Neutrophil (primary cell): Measurements from ENCODE around the gene DGKG.

Experiments used
- H3K27ac ChIP-seq: fragments of 200-600 bp; sonication (generic); 2 replicates; pipeline ENCODE4 v1.5.1; 2016; ENCODE audit warnings: mild to moderate bottlenecking, moderate library complexity
- H3K27me3 ChIP-seq: fragments of 200-600 bp; sonication (generic); 2 replicates; pipeline ENCODE4 v1.6.0; 2016; ENCODE audit warnings: mild to moderate bottlenecking
- H3K36me3 ChIP-seq: fragments of 200-600 bp; sonication (generic); 2 replicates; pipeline ENCODE4 v1.5.1; 2017
- H3K4me1 ChIP-seq, 2 experiments: fragments of 200-600 bp in 1 of 2; sonication (generic) in 1 of 2; 1 replicate in 1 of 2; 2 replicates in 1 of 2; pipeline versions ENCODE4 v1.5.1 to v1.6.1; 2013 to 2016; ENCODE audit warnings: low read depth in 1 of 2, low read length in 1 of 2, mild to moderate bottlenecking in 1 of 2, moderate library complexity in 1 of 2; ENCODE audit not compliant: control insufficient read depth in 1 of 2, insufficient read depth in 1 of 2
- H3K4me3 ChIP-seq, 2 experiments: fragments of 200-600 bp in 1 of 2; sonication (generic) in 1 of 2; 1 replicate in 1 of 2; 2 replicates in 1 of 2; pipeline ENCODE4 v1.5.1; 2013 to 2016; ENCODE audit warnings: low read depth in 1 of 2, low read length in 1 of 2, mild to moderate bottlenecking in 1 of 2, moderate library complexity in 1 of 2
- H3K9me3 ChIP-seq: fragments of 200-600 bp; sonication (generic); 2 replicates; pipeline ENCODE4 v1.5.1; 2016
- CTCF ChIP-seq: fragments of 200-600 bp; sonication (generic); IDR thresholded peaks from 2 replicates; pipeline ENCODE4 v1.5.1; 2016; ENCODE audit warnings: antibody characterized with exemption

Gene DGKG

DNA sequence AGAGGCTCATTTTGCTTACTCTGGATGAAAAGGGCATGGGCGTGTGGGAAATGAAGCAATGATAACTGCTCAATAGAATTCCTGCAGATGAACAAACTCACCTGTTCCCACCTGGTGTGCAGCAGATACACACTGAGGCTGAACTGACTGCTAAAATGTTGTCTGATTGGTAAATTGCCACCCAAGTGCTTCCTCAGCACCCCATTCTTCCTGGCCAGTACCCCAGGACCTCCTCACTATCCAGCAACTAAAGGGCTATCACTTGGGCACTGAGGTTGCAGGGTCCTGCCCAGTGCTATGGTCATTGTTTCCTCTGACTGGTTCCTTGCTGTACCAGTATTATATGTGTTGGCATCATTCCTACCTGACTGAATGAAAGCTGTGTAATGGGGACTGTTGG, 38.0 kb upstream of the DGKG start:
- Histone ChIP-seq H3K27me3 (no peaks in the 10 kb centered on the region), H3K9me3 (no peaks in the 10 kb centered on the region), H3K36me3 (no peaks in the 10 kb centered on the region), H3K4me3 (no peak overlapping the region), H3K27ac (no peak overlapping the region), H3K4me1 (peaks cover 0 to 3% of the 10 kb centered on the region in 2 experiments)
- TF ChIP-seq CTCF = no peak

DNA sequence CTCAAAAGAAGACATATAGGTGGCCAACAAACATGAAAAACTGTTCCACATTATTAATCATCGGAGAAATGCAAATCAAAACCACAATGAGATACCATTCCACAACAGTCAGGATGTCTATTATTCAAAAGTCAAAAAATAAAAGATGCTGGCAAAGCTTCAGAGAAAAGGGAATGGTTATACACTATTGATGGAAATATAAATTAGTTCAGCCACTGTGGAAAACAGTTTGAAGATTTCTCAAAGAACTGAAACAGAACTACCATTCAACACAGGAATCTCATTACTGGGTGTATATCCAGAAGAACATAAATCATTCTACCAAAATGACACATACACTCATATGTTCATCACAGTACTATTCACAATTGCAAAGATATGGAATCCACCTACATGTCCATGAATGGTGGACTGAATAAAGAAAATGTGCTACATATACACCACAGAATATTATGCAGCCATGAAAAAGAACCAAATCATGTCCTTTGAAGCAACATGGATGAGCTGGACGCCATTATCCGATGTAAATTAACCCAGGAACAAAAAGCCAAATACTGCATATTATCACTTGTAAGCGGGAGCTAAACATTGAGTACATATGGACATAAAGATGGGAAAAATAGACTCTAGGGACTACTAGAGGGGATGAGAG, 32.7 kb upstream of the DGKG start:
- Histone ChIP-seq H3K4me1 (peaks cover 0 to 5% of the 10 kb centered on the region in 2 experiments), H3K9me3 (no peaks in the 10 kb centered on the region), H3K27me3 (no peaks in the 10 kb centered on the region), H3K27ac (no peak overlapping the region), H3K36me3 (no peaks in the 10 kb centered on the region), H3K4me3 (no peak overlapping the region)
- TF ChIP-seq CTCF = no peak

DNA sequence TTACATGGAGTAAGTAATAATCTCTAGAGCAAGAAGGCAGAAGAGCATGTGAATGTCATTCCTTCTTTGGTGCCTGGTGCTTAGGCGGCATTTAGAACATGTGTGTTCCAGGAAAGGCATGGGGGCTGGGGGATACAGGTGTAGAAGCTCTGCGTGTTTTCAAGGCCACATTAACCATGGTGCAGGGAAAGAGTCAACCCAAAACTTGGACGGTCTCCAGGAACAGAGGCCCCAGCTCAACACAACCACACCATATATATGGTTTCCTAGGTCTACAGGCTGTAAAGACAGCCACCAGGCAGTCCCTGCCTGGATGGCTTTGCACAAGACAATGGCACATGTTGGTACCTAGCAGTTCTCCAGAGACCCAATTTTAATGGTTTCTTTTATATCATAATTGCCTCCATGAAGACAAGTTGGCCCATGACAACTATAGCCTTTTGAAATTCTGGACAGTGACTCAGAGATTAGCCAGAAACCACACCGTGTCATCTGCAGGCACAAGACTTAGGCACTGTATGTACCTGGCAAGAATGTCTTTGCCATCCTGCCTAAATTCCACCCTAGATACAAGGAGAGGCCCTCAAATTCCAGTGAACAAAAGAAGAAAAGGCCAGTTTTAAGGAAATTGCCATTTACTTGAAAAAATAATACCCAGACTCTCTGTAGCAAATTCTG, 25.0 kb upstream of the DGKG start:
- Histone ChIP-seq H3K9me3 (no peaks in the 10 kb centered on the region), H3K27ac (no peak overlapping the region), H3K36me3 (no peaks in the 10 kb centered on the region), H3K4me3 (no peak overlapping the region), H3K27me3 (no peaks in the 10 kb centered on the region), H3K4me1 (no peaks in the 10 kb centered on the region)
- TF ChIP-seq CTCF = no peak

DNA sequence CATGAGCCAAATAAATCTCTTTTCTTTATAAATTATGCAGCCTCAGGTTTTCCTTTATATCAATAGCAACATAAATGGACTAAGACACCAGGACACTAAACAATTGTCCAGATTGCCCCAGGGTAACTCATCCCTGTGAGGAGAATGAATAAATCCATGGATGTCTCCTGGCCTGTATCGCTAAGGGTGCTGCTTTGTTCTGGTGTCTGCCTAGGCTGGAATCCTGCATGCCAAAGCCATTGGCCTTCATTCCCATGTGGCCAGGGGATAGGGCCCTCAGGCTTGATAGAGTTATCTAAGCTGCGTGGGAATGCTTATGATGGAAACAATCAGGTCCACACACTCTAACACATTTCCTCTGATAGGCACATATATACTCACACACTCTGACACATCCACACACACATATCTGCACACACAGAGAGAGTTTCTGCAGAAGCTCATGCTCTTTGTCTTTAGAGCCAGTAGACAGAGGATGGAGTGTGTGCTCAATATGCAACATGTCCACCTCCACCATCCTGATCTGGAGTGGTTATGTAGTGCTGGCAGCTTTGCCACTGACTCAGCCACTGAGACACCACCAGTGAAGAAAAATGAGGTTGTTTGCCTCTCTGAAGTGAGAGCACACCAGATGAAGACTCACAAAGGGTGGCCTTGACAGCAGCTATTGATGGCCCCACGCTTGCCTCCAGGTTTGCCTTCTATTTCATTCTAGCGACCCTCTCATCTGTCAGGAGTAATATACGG, 24.0 kb upstream of the DGKG start:
- Histone ChIP-seq H3K4me1 (no peaks in the 10 kb centered on the region), H3K27ac (no peak overlapping the region), H3K27me3 (no peaks in the 10 kb centered on the region), H3K4me3 (no peak overlapping the region), H3K36me3 (no peaks in the 10 kb centered on the region), H3K9me3 (no peaks in the 10 kb centered on the region)
- TF ChIP-seq CTCF = no peak

DNA sequence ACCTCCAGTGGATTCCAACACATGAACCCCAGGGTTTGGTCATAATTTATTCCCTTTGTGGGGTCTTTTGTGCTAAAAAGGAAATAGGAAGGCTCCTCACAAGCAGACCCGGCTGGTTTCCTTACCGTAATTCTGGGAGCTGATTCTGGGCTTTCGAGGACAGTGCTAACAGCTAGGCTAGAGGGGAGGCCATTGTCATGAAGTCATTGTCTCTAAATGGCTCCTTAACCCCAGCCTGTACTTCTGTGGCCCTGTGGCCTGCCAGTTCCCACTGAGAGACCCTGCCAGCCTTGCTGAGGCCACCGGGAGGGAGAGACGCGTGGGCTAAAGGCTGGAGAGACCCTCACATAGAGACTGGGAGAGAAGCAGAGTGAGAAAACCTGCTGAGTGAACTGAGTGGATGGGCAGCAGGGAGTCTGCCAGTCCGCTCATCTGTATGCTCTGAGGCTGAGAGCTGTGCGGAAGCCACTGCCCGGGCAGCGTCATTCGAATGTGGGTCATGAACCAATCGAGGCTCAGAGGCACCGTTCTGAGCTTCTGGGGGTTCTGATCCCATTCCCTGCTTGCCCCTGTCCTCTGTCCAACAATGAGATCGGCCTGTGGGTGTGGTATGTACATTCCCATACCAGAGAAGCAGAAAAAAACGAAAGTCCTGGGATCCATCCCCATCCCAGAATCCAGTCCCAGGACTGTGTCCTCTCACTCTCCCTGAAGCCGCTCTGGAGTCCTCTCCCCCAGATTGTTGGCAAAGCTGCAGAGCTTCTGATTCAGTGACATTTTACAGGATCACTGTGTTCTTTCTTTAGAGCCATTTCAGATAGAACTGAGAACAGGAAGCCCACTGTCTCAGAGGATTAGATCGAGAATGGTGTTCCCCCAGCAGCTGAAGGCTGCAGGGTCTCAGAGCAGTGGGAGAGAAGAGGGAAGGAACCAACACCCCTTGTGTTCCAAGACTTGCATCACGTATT, 21.3 kb upstream of the DGKG start:
- H3K4me3 ChIP-seq = no peak overlapping the region
- TF ChIP-seq CTCF = no peak
- no peaks in the 10 kb centered on the region for H3K4me1 ChIP-seq
- H3K27me3 ChIP-seq = no peaks in the 10 kb centered on the region
- no peak overlapping the region for H3K27ac ChIP-seq
- H3K9me3 ChIP-seq = no peaks in the 10 kb centered on the region
- no peaks in the 10 kb centered on the region for H3K36me3 ChIP-seq
